ENCODE results near the gene ERCC5.

GRCh38 chr13:102807699-102808098 is 38.1 kb upstream of the ERCC5 start:
- no peak for TF ChIP-seq CTCF (IDR thresholded peaks at IDR 0.05)
- TF ChIP-seq POLR2A (IDR thresholded peaks at IDR 0.05) = no peak
